HG03442 (cell line): Measurements from ENCODE around the gene LRP6.

Experiments used
- ATAC-seq: cut with Tn5 transposase; IDR thresholded peaks from one replicate; pipeline ENCODE4 v1.9.1; 2021; ENCODE audit warnings: mild to moderate bottlenecking, moderate library complexity; ENCODE audit not compliant: unreplicated experiment

Gene LRP6

GRCh38 chr12:12216349-12217017 lies 50.4 kb downstream of the LRP6 start:
- no peak for ATAC-seq

- ATAC-seq = no peak
These were observed 52.2 kb downstream of the LRP6 start for GRCh38 chr12:12214635-12215131.

GRCh38 chr12:12214201-12214600 lies 52.6 kb downstream of the LRP6 start:
- no peak for ATAC-seq

GRCh38 chr12:12212769-12213168 lies 54.1 kb downstream of the LRP6 start:
- ATAC-seq = no peak

- no peak for ATAC-seq
These were observed 55.9 kb downstream of the LRP6 start for GRCh38 chr12:12210983-12211382.

GRCh38 chr12:12210416-12210815 lies 56.4 kb downstream of the LRP6 start:
- no peak for ATAC-seq

- no peak for ATAC-seq
These were observed 57.2 kb downstream of the LRP6 start for GRCh38 chr12:12209675-12210074.

GRCh38 chr12:12209043-12209442 lies 57.8 kb downstream of the LRP6 start:
- no peak for ATAC-seq

GRCh38 chr12:12207746-12208145 lies 59.1 kb downstream of the LRP6 start:
- no peak for ATAC-seq

GRCh38 chr12:12206776-12207388 lies 60.0 kb downstream of the LRP6 start:
- no peak for ATAC-seq

GRCh38 chr12:12202747-12203146 lies 64.1 kb downstream of the LRP6 start:
- ATAC-seq = no peak

- no peak for ATAC-seq
These were observed 64.7 kb downstream of the LRP6 start for GRCh38 chr12:12202105-12202504.

- ATAC-seq = no peak
These were observed 65.5 kb downstream of the LRP6 start for GRCh38 chr12:12201274-12201758.

GRCh38 chr12:12200363-12200762 lies 66.5 kb downstream of the LRP6 start:
- ATAC-seq = no peak

GRCh38 chr12:12198124-12198523 lies 68.7 kb downstream of the LRP6 start:
- no peak for ATAC-seq

GRCh38 chr12:12197128-12197527 lies 69.7 kb downstream of the LRP6 start:
- ATAC-seq = no peak

- no peak for ATAC-seq
These were observed 71.3 kb downstream of the LRP6 start for GRCh38 chr12:12195516-12195915.

GRCh38 chr12:12195081-12195480 lies 71.8 kb downstream of the LRP6 start:
- no peak for ATAC-seq

GRCh38 chr12:12194206-12194605 lies 72.6 kb downstream of the LRP6 start:
- no peak for ATAC-seq

- ATAC-seq = no peak
These were observed 75.8 kb downstream of the LRP6 start for GRCh38 chr12:12191008-12191407.

GRCh38 chr12:12190087-12190809 lies 76.6 kb downstream of the LRP6 start:
- ATAC-seq = no peak

- ATAC-seq = no peak
These were observed 81.4 kb downstream of the LRP6 start for GRCh38 chr12:12185414-12185813.
